ENCODE results near the gene CAMKK2. TPM values are rescaled to one million over a fixed set of nuclear protein-coding genes. Genes with fewer than 3 reads are reported as not detected.

CAMKK2 gene
- total and polyA plus RNA-seq, 2 of the 13 experiments (the other 11 are each of a cell fraction or from before 2014, with no cell fraction given): 18.8 to 20.0 TPM

DNA sequence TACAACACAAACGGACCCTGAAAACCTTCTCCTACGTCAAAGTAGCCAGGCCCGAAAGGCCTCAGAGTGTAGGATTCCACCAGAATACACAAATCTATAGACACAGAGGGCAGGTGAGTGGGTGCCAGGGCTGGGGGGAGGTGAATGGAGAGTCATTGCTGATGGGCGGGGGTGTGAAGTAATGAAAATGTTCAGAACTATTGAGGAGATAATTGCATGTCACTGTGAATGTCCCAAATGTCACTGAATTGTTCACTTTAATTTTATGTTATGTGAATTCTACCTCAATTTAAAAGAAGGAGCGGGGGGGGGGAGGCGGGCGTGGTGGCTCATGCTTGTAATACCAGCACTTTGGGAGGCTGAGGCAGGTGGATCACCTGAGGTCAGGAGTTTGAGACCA, 50.6 kb downstream of the CAMKK2 start:
- Histone ChIP-seq H4K20me1 (ENCODE audit: insufficient read depth, low read length) (no peaks in the 10 kb centered on the region), H3K4me2 (ENCODE audit: low read depth, low read length) (no peak overlapping the region), H3K9ac (ENCODE audit: insufficient read depth, low read depth, low read length) (no peak overlapping the region), H3K27ac (ENCODE audit: extremely low read length, insufficient read depth, low read length) (no peak overlapping the region), H3K36me3 (replicated peaks in 1 of 2; ENCODE audit: control insufficient read depth in 1 of 2, insufficient read depth in 2 of 2, low read length in 2 of 2) (peaks cover 21 to 58% of the 10 kb centered on the region in 2 experiments), H3K4me3 (replicated peaks in 1 of 3; ENCODE audit: insufficient read depth in 1 of 3, low read depth in 2 of 3, low read length in 3 of 3) (no peak overlapping the region), H3K79me2 (ENCODE audit: insufficient read depth, low read length) (no peaks in the 10 kb centered on the region), H3K27me3 (ENCODE audit: control insufficient read depth in 1 of 2, insufficient read depth in 2 of 2, low read length in 2 of 2) (no peaks in the 10 kb centered on the region), H2AFZ (ENCODE audit: low read length) (no peak overlapping the region), H3K9me3 (ENCODE audit: low read length) (no peaks in the 10 kb centered on the region), H3K4me1 (ENCODE audit: insufficient read depth, low read length) (no peaks in the 10 kb centered on the region)
- WGBS (ENCODE audit: low lambda C conversion rate): 96% methylated on average over 7 of the region's 7 CpGs
- intact Hi-C loops (cut with micrococcal nuclease; ENCODE audit: unreplicated experiment) (no loop called here), in situ Hi-C loops (cut with HindIII; ENCODE audit: extremely low pct_ligation_motif_present, low pct_unique_long_range_greater_than_20kb) (no loop called here)
- FAIRE-seq (no peak), ATAC-seq (no peak), DNase-seq (ENCODE audit: low spot score) (no peak)
- POLR2A ChIA-PET: no interaction called here
- CTCF ChIA-PET (ENCODE audit: low intra/inter-chr PET ratio, low total read pairs): no interaction called here
- no peak for TF ChIP-seq AGO1 (IDR thresholded peaks at IDR 0.05; ENCODE audit: low read depth, low read length, poor library complexity, severe bottlenecking)
- BruUV-seq (replicated peaks): no TSS peak

DNA sequence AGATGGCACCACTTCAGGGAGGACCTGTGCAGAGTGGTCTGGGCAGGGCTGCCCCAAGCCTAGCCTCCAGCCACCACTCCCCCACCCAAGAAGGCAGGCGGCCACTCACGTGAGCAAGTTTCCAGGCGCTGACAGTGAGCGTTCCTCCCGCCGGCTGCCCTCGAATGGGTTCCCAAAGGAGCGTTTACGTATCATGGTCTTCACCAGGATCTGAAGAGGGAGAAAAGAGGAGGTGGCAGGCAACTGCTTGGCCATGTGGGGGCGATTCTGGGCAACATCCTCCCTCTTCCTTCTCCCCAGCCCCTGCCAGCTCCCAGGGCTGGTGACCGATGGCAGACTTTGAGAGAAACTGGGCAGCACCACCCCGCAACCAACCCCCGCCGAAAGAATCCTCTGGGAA, 51.5 kb downstream of the CAMKK2 start:
- 97% methylated on average over 14 of the region's 14 CpGs for WGBS (ENCODE audit: low lambda C conversion rate)
- DNase-seq (ENCODE audit: low spot score) (no peak), ATAC-seq (no peak; the same call in 2 of the 3 replicates), FAIRE-seq (no peak)
- no peaks in the 10 kb centered on the region for H4K20me1 ChIP-seq (ENCODE audit: insufficient read depth, low read length)
- in situ Hi-C loops (cut with HindIII; ENCODE audit: extremely low pct_ligation_motif_present, low pct_unique_long_range_greater_than_20kb): no loop called here
- no peaks in the 10 kb centered on the region for H3K27me3 ChIP-seq (ENCODE audit: control insufficient read depth in 1 of 2, insufficient read depth in 2 of 2, low read length in 2 of 2)
- CTCF ChIA-PET (ENCODE audit: low intra/inter-chr PET ratio, low total read pairs): no interaction called here
- POLR2A ChIA-PET: no interaction called here
- no peaks in the 10 kb centered on the region for H3K79me2 ChIP-seq (ENCODE audit: insufficient read depth, low read length)
- H2AFZ ChIP-seq (ENCODE audit: low read length): no peak overlapping the region
- no peak overlapping the region for H3K9ac ChIP-seq (ENCODE audit: insufficient read depth, low read depth, low read length)
- no peak overlapping the region for H3K4me2 ChIP-seq (ENCODE audit: low read depth, low read length)
- no peaks in the 10 kb centered on the region for H3K4me1 ChIP-seq (ENCODE audit: insufficient read depth, low read length)
- intact Hi-C loops (cut with micrococcal nuclease; ENCODE audit: unreplicated experiment): no loop called here
- H3K4me3 ChIP-seq (replicated peaks in 1 of 3; ENCODE audit: insufficient read depth in 1 of 3, low read depth in 2 of 3, low read length in 3 of 3): no peak overlapping the region
- no peaks in the 10 kb centered on the region for H3K9me3 ChIP-seq (ENCODE audit: low read length)
- H3K27ac ChIP-seq (ENCODE audit: extremely low read length, insufficient read depth, low read length): no peak overlapping the region
- BruUV-seq (replicated peaks): no TSS peak
- peaks cover 20 to 49% of the 10 kb centered on the region in 2 experiments for H3K36me3 ChIP-seq (replicated peaks in 1 of 2; ENCODE audit: control insufficient read depth in 1 of 2, insufficient read depth in 2 of 2, low read length in 2 of 2)
- TF ChIP-seq EHMT2 (IDR thresholded peaks at IDR 0.05; ENCODE audit: borderline replicate concordance, low read depth, low read length) (no peak), ZNF614 (CRISPR knock-in tag; IDR thresholded peaks at IDR 0.05; ENCODE audit: borderline replicate concordance) (no peak), HIVEP1 (CRISPR knock-in tag; IDR thresholded peaks at IDR 0.05) (no peak), ZSCAN30 (CRISPR knock-in tag; IDR thresholded peaks at IDR 0.05) (no peak), ZNF225 (CRISPR knock-in tag; IDR thresholded peaks at IDR 0.05) (no peak), ZNF775 (CRISPR knock-in tag; IDR thresholded peaks at IDR 0.05; ENCODE audit: borderline replicate concordance) (no peak), ZNF577 (CRISPR knock-in tag; IDR thresholded peaks at IDR 0.05; ENCODE audit: borderline replicate concordance, low read depth) (no peak), FOXO1 (CRISPR knock-in tag; IDR thresholded peaks at IDR 0.05) (no peak), RBFOX2 (IDR thresholded peaks at IDR 0.05; ENCODE audit: low read depth, low read length) (no peak), ZNF569 (CRISPR knock-in tag; IDR thresholded peaks at IDR 0.05; ENCODE audit: borderline replicate concordance) (no peak), ZNF296 (CRISPR knock-in tag; conservative IDR thresholded peaks at IDR 0.05) (no peak), ZNF331 (CRISPR knock-in tag; IDR thresholded peaks at IDR 0.05) (no peak), BRCA1 (CRISPR knock-in tag; IDR thresholded peaks at IDR 0.05) (no peak)
- TF ChIP-seq, protein P1, sequence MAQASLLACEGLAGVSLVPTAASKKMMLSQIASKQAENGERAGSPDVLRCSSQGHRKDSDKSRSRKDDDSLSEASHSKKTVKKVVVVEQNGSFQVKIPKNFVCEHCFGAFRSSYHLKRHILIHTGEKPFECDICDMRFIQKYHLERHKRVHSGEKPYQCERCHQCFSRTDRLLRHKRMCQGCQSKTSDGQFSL (CRISPR knock-in tag; IDR thresholded peaks at IDR 0.05): no peak
- TF ChIP-seq, protein P2, sequence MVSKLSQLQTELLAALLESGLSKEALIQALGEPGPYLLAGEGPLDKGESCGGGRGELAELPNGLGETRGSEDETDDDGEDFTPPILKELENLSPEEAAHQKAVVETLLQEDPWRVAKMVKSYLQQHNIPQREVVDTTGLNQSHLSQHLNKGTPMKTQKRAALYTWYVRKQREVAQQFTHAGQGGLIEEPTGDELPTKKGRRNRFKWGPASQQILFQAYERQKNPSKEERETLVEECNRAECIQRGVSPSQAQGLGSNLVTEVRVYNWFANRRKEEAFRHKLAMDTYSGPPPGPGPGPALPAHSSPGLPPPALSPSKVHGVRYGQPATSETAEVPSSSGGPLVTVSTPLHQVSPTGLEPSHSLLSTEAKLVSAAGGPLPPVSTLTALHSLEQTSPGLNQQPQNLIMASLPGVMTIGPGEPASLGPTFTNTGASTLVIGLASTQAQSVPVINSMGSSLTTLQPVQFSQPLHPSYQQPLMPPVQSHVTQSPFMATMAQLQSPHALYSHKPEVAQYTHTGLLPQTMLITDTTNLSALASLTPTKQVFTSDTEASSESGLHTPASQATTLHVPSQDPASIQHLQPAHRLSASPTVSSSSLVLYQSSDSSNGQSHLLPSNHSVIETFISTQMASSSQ (IDR thresholded peaks at IDR 0.05; ENCODE audit: low read depth): no peak
- TF ChIP-seq, protein P2 (CRISPR knock-in tag; IDR thresholded peaks at IDR 0.05; ENCODE audit: borderline replicate concordance): no peak
